Measurements from ENCODE around the gene VGLL1. TPM values are rescaled to one million over a fixed set of nuclear protein-coding genes. Genes with fewer than 3 reads are reported as not detected.

Gene VGLL1
- total RNA-seq, 1 donor from 2014 or later: not detected

- intact Hi-C loops (cut with DNase I): loop anchor here (10.0 kb wide), 1 partner anchor 510 kb away; the partner anchor contains the start of gene SLC9A6
- no peaks in the 10 kb centered on the region for H3K4me1 ChIP-seq
- no peaks in the 10 kb centered on the region for H3K9me3 ChIP-seq
- DNase-seq (no peak), ATAC-seq (no peak)
- H3K36me3 ChIP-seq: peaks cover 1% of the 10 kb centered on the region
- no peak overlapping the region for H3K4me3 ChIP-seq
- TF ChIP-seq CTCF (IDR thresholded peaks at IDR 0.05): no peak
- peaks cover under 1% of the 10 kb centered on the region for H3K27me3 ChIP-seq (ENCODE audit: low read depth)
- H3K27ac ChIP-seq: no peak overlapping the region
Observed at GRCh38 chrX:136495043-136495442, 37.0 kb upstream of the VGLL1 start.

GRCh38 chrX:136496186-136496763, 35.7 kb upstream of the VGLL1 start:
- Histone ChIP-seq H3K36me3 (peaks cover 14% of the 10 kb centered on the region), H3K27me3 (ENCODE audit: low read depth) (no peaks in the 10 kb centered on the region), H3K27ac (peak overlapping the region; percentile 90), H3K4me1 (no peaks in the 10 kb centered on the region), H3K4me3 (peak overlapping the region; percentile 68), H3K9me3 (no peaks in the 10 kb centered on the region)
- no peak for TF ChIP-seq CTCF (IDR thresholded peaks at IDR 0.05)
- ATAC-seq (peak in 1 of 2 donors; percentile 20), DNase-seq (no peak)
- intact Hi-C loops (cut with DNase I): loop anchor here (10.0 kb wide), 1 partner anchor 511 kb away; the partner anchor contains the start of gene SLC9A6

GRCh38 chrX:136496764-136497555, 35.1 kb upstream of the VGLL1 start:
- Histone ChIP-seq H3K36me3 (peaks cover 20% of the 10 kb centered on the region), H3K4me1 (no peaks in the 10 kb centered on the region), H3K27ac (peak overlapping the region; percentile 90), H3K9me3 (no peaks in the 10 kb centered on the region), H3K4me3 (peak overlapping the region; percentile 68), H3K27me3 (ENCODE audit: low read depth) (no peaks in the 10 kb centered on the region)
- DNase-seq (peak; percentile 87), ATAC-seq (peak; percentile 96 to 98)
- intact Hi-C loops (cut with DNase I): loop anchor here (10.0 kb wide), 1 partner anchor 512 kb away; the partner anchor contains the start of gene SLC9A6
- TF ChIP-seq CTCF (IDR thresholded peaks at IDR 0.05): no peak

- intact Hi-C loops (cut with DNase I): loop anchor here (10.0 kb wide), 1 partner anchor 513 kb away; the partner anchor contains the start of gene SLC9A6
- H3K36me3 ChIP-seq: peaks cover 26% of the 10 kb centered on the region
- ATAC-seq (peak in 1 of 2 donors; percentile 14), DNase-seq (peak; percentile 44)
- no peak for TF ChIP-seq CTCF (IDR thresholded peaks at IDR 0.05)
- H3K27me3 ChIP-seq (ENCODE audit: low read depth): no peaks in the 10 kb centered on the region
- no peaks in the 10 kb centered on the region for H3K4me1 ChIP-seq
- H3K27ac ChIP-seq: peak within 1 kb of the TSS; percentile 90
- peak within 1 kb of the TSS; percentile 68 for H3K4me3 ChIP-seq
- no peaks in the 10 kb centered on the region for H3K9me3 ChIP-seq
Observed at GRCh38 chrX:136497556-136498052, 34.4 kb upstream of the VGLL1 start, which contains the start of gene HTATSF1. HTATSF1 (plus strand) TSS chrX:136497592; CDS start chrX:136497685, 93 bp downstream.

GRCh38 chrX:136519069-136519468, 12.9 kb upstream of the VGLL1 start:
- TF ChIP-seq CTCF (IDR thresholded peaks at IDR 0.05): no peak
- Histone ChIP-seq H3K9me3 (no peaks in the 10 kb centered on the region), H3K4me3 (no peak overlapping the region), H3K27me3 (ENCODE audit: low read depth) (no peaks in the 10 kb centered on the region), H3K36me3 (no peaks in the 10 kb centered on the region), H3K27ac (no peak overlapping the region), H3K4me1 (no peaks in the 10 kb centered on the region)
- intact Hi-C loops (cut with DNase I): no loop called here
- ATAC-seq (no peak), DNase-seq (no peak)

Measured in lower lobe of right lung (tissue), 2 donors.